ENCODE measurements around the gene BMPER.

BMPER gene

GRCh38 chr7:33926535-33926934, 21.2 kb downstream of the BMPER start:
- DNase-seq: no peak

GRCh38 chr7:33928986-33929385, 23.6 kb downstream of the BMPER start:
- no peak for DNase-seq

- DNase-seq: no peak
These were observed 26.9 kb downstream of the BMPER start for GRCh38 chr7:33932221-33932620.

- peak; percentile 7 to 11 for DNase-seq
These were observed 27.6 kb downstream of the BMPER start for GRCh38 chr7:33932832-33933468.

GRCh38 chr7:33933611-33934281, 28.4 kb downstream of the BMPER start:
- DNase-seq: no peak

GRCh38 chr7:33934391-33934790, 29.1 kb downstream of the BMPER start:
- DNase-seq: no peak

- no peak for DNase-seq
These were observed 31.2 kb downstream of the BMPER start for GRCh38 chr7:33936503-33936902.

GRCh38 chr7:33937871-33938270, 32.5 kb downstream of the BMPER start:
- DNase-seq: no peak

- no peak for DNase-seq
These were observed 33.8 kb downstream of the BMPER start for GRCh38 chr7:33939121-33939520.

GRCh38 chr7:33940503-33940902, 35.2 kb downstream of the BMPER start:
- no peak for DNase-seq

- no peak for DNase-seq
These were observed 36.1 kb downstream of the BMPER start for GRCh38 chr7:33941418-33941817.

- DNase-seq: no peak
These were observed 40.9 kb downstream of the BMPER start for GRCh38 chr7:33946094-33946699.

GRCh38 chr7:33950047-33950714, 44.8 kb downstream of the BMPER start:
- DNase-seq: no peak

GRCh38 chr7:33952824-33953223, 47.5 kb downstream of the BMPER start:
- DNase-seq: no peak

- no peak for DNase-seq
These were observed 52.8 kb downstream of the BMPER start for GRCh38 chr7:33958104-33958503.

- no peak for DNase-seq
These were observed 54.3 kb downstream of the BMPER start for GRCh38 chr7:33959676-33960075.

- DNase-seq: no peak
These were observed 56.6 kb downstream of the BMPER start for GRCh38 chr7:33961948-33962347.

- DNase-seq: no peak
These were observed 59.3 kb downstream of the BMPER start for GRCh38 chr7:33964417-33965182.

GRCh38 chr7:33965183-33965744, 59.9 kb downstream of the BMPER start:
- no peak for DNase-seq

GRCh38 chr7:33968591-33968990, 63.3 kb downstream of the BMPER start:
- DNase-seq: no peak

- no peak for DNase-seq
These were observed 65.2 kb downstream of the BMPER start for GRCh38 chr7:33970536-33970935.

GRCh38 chr7:33971106-33971505, 65.8 kb downstream of the BMPER start:
- DNase-seq: no peak
